ENCODE measurements around the gene SLC25A33.

SLC25A33 gene

GRCh38 chr1:9591669-9592509, 52.6 kb downstream of the SLC25A33 start:
- Histone ChIP-seq H3K9ac (ENCODE audit: low read length) (no peak overlapping the region), H3K36me3 (ENCODE audit: control insufficient read depth, insufficient read depth, low read length) (no peaks in the 10 kb centered on the region), H3K4me1 (ENCODE audit: control insufficient read depth, insufficient read depth, low read length) (peaks cover 19% of the 10 kb centered on the region), H3K9me3 (ENCODE audit: control insufficient read depth, low read length) (no peaks in the 10 kb centered on the region), H3K4me3 (ENCODE audit: low read length) (no peak overlapping the region), H3K27me3 (ENCODE audit: control insufficient read depth, insufficient read depth, low read length) (no peaks in the 10 kb centered on the region)

GRCh38 chr1:9592510-9593075, 53.3 kb downstream of the SLC25A33 start:
- Histone ChIP-seq H3K9ac (ENCODE audit: low read length) (no peak overlapping the region), H3K4me1 (ENCODE audit: control insufficient read depth, insufficient read depth, low read length) (peaks cover 19% of the 10 kb centered on the region), H3K27me3 (ENCODE audit: control insufficient read depth, insufficient read depth, low read length) (no peaks in the 10 kb centered on the region), H3K36me3 (ENCODE audit: control insufficient read depth, insufficient read depth, low read length) (no peaks in the 10 kb centered on the region), H3K4me3 (ENCODE audit: low read length) (no peak overlapping the region), H3K9me3 (ENCODE audit: control insufficient read depth, low read length) (no peaks in the 10 kb centered on the region)

- H3K4me3 ChIP-seq (ENCODE audit: low read length) = no peak overlapping the region
- H3K27me3 ChIP-seq (ENCODE audit: control insufficient read depth, insufficient read depth, low read length) = no peaks in the 10 kb centered on the region
- H3K9ac ChIP-seq (ENCODE audit: low read length) = no peak overlapping the region
- no peaks in the 10 kb centered on the region for H3K9me3 ChIP-seq (ENCODE audit: control insufficient read depth, low read length)
- H3K36me3 ChIP-seq (ENCODE audit: control insufficient read depth, insufficient read depth, low read length) = no peaks in the 10 kb centered on the region
- peaks cover 19% of the 10 kb centered on the region for H3K4me1 ChIP-seq (ENCODE audit: control insufficient read depth, insufficient read depth, low read length)
Observed at GRCh38 chr1:9593147-9593491, 53.9 kb downstream of the SLC25A33 start.

- Histone ChIP-seq H3K4me3 (ENCODE audit: low read length) (no peak overlapping the region), H3K27me3 (ENCODE audit: control insufficient read depth, insufficient read depth, low read length) (no peaks in the 10 kb centered on the region), H3K36me3 (ENCODE audit: control insufficient read depth, insufficient read depth, low read length) (no peaks in the 10 kb centered on the region), H3K9ac (ENCODE audit: low read length) (no peak overlapping the region), H3K9me3 (ENCODE audit: control insufficient read depth, low read length) (no peaks in the 10 kb centered on the region), H3K4me1 (ENCODE audit: control insufficient read depth, insufficient read depth, low read length) (peaks cover 19% of the 10 kb centered on the region)
Observed at GRCh38 chr1:9593492-9594465, 54.5 kb downstream of the SLC25A33 start.

- Histone ChIP-seq H3K9me3 (ENCODE audit: control insufficient read depth, low read length) (no peaks in the 10 kb centered on the region), H3K27me3 (ENCODE audit: control insufficient read depth, insufficient read depth, low read length) (no peaks in the 10 kb centered on the region), H3K4me1 (ENCODE audit: control insufficient read depth, insufficient read depth, low read length) (peaks cover 16% of the 10 kb centered on the region), H3K36me3 (ENCODE audit: control insufficient read depth, insufficient read depth, low read length) (no peaks in the 10 kb centered on the region), H3K9ac (ENCODE audit: low read length) (no peak overlapping the region), H3K4me3 (ENCODE audit: low read length) (no peak overlapping the region)
Observed at GRCh38 chr1:9594471-9595155, 55.3 kb downstream of the SLC25A33 start.

- Histone ChIP-seq H3K4me1 (ENCODE audit: control insufficient read depth, insufficient read depth, low read length) (peaks cover 12% of the 10 kb centered on the region), H3K27me3 (ENCODE audit: control insufficient read depth, insufficient read depth, low read length) (no peaks in the 10 kb centered on the region), H3K36me3 (ENCODE audit: control insufficient read depth, insufficient read depth, low read length) (no peaks in the 10 kb centered on the region)
Observed at GRCh38 chr1:9595156-9595967, 56.1 kb downstream of the SLC25A33 start.

GRCh38 chr1:9595968-9596340, 56.7 kb downstream of the SLC25A33 start:
- Histone ChIP-seq H3K36me3 (ENCODE audit: control insufficient read depth, insufficient read depth, low read length) (no peaks in the 10 kb centered on the region), H3K4me1 (ENCODE audit: control insufficient read depth, insufficient read depth, low read length) (peaks cover 12% of the 10 kb centered on the region), H3K4me3 (ENCODE audit: low read length) (no peak overlapping the region), H3K27me3 (ENCODE audit: control insufficient read depth, insufficient read depth, low read length) (no peaks in the 10 kb centered on the region), H3K9ac (ENCODE audit: low read length) (no peak overlapping the region), H3K9me3 (ENCODE audit: control insufficient read depth, low read length) (no peaks in the 10 kb centered on the region)

More at GRCh38 chr1:9595156-9595967, 56.1 kb downstream of the SLC25A33 start:
- Histone ChIP-seq H3K4me3 (ENCODE audit: low read length) (no peak overlapping the region), H3K9me3 (ENCODE audit: control insufficient read depth, low read length) (no peaks in the 10 kb centered on the region), H3K9ac (ENCODE audit: low read length) (no peak overlapping the region)

GRCh38 chr1:9596415-9597123, 57.3 kb downstream of the SLC25A33 start:
- Histone ChIP-seq H3K9me3 (ENCODE audit: control insufficient read depth, low read length) (no peaks in the 10 kb centered on the region), H3K4me3 (ENCODE audit: low read length) (no peak overlapping the region), H3K4me1 (ENCODE audit: control insufficient read depth, insufficient read depth, low read length) (peaks cover 12% of the 10 kb centered on the region), H3K9ac (ENCODE audit: low read length) (no peak overlapping the region), H3K27me3 (ENCODE audit: control insufficient read depth, insufficient read depth, low read length) (no peaks in the 10 kb centered on the region), H3K36me3 (ENCODE audit: control insufficient read depth, insufficient read depth, low read length) (no peaks in the 10 kb centered on the region)

- Histone ChIP-seq H3K4me1 (ENCODE audit: control insufficient read depth, insufficient read depth, low read length) (peaks cover 8% of the 10 kb centered on the region), H3K36me3 (ENCODE audit: control insufficient read depth, insufficient read depth, low read length) (no peaks in the 10 kb centered on the region), H3K4me3 (ENCODE audit: low read length) (no peak overlapping the region), H3K9me3 (ENCODE audit: control insufficient read depth, low read length) (no peaks in the 10 kb centered on the region), H3K9ac (ENCODE audit: low read length) (no peak overlapping the region), H3K27me3 (ENCODE audit: control insufficient read depth, insufficient read depth, low read length) (no peaks in the 10 kb centered on the region)
Observed at GRCh38 chr1:9597361-9598315, 58.4 kb downstream of the SLC25A33 start.

GRCh38 chr1:9598316-9598700, 59.0 kb downstream of the SLC25A33 start:
- H3K9me3 ChIP-seq (ENCODE audit: control insufficient read depth, low read length) = no peaks in the 10 kb centered on the region
- H3K36me3 ChIP-seq (ENCODE audit: control insufficient read depth, insufficient read depth, low read length) = no peaks in the 10 kb centered on the region
- no peak overlapping the region for H3K4me3 ChIP-seq (ENCODE audit: low read length)
- H3K27me3 ChIP-seq (ENCODE audit: control insufficient read depth, insufficient read depth, low read length) = no peaks in the 10 kb centered on the region
- no peak overlapping the region for H3K9ac ChIP-seq (ENCODE audit: low read length)
- H3K4me1 ChIP-seq (ENCODE audit: control insufficient read depth, insufficient read depth, low read length) = peaks cover 1% of the 10 kb centered on the region

Measured in mucosa of stomach (tissue), 1 donor.